PC-9 (cell line): Measurements from ENCODE around the gene FHL3. TPM values are rescaled to one million over a fixed set of nuclear protein-coding genes. Genes with fewer than 3 reads are reported as not detected.

ENCODE experiments used
- BruUV-seq: library from RNA; stranded (reverse); fragments of 400-500 nt; replicated peaks from 2 replicates; lab custom pipeline; 2021; lab: Mats Ljungman, UMichigan
- CTCF ChIA-PET: fragments of 300-600 bp; sonication (Branson Sonifier 250); formaldehyde crosslinking; loops from one replicate; lab custom pipeline; 2022; ENCODE audit warnings: antibody characterized with exemption; lab: Charles Lee
- POLR2A ChIA-PET: fragments of 300-600 bp; sonication (Branson Sonifier 250); formaldehyde crosslinking; loops from one replicate; lab custom pipeline; 2022; ENCODE audit warnings: antibody characterized with exemption; ENCODE audit not compliant: unreplicated experiment; lab: Charles Lee
- DNase-seq, 2 experiments: peaks; one replicate each; pipeline versions ENCODE4 v3.0.0 to v3.0.0-alpha.2; 2015 to 2022; ENCODE audit warnings: mixed read lengths in 1 of 2
- H2AFZ ChIP-seq: fragments of 200-600 bp; sonication (generic); 2 replicates; pipeline ENCODE4 v1.8.1; 2017; ENCODE audit warnings: antibody characterized with exemption
- H3F3A ChIP-seq: fragments of 200-600 bp; sonication (generic); 2 replicates; pipeline ENCODE4 v1.8.1; 2017; ENCODE audit warnings: antibody characterized with exemption, mild to moderate bottlenecking, low read depth; ENCODE audit not compliant: insufficient read depth
- H3K27ac ChIP-seq: fragments of 200-600 bp; sonication (generic); 2 replicates; pipeline ENCODE4 v1.6.1; 2016; ENCODE audit warnings: mixed run types
- H3K27me3 ChIP-seq: fragments of 200-600 bp; sonication (generic); 2 replicates; pipeline ENCODE4 v1.6.1; 2016; ENCODE audit warnings: low read depth, mixed run types; ENCODE audit not compliant: insufficient read depth
- H3K36me3 ChIP-seq: fragments of 200-600 bp; sonication (generic); 2 replicates; pipeline ENCODE4 v1.6.1; 2016; ENCODE audit warnings: low read depth, mixed run types
- H3K4me1 ChIP-seq: fragments of 200-600 bp; sonication (generic); replicated peaks from 2 replicates; pipeline ENCODE4 v1.6.1; 2016; ENCODE audit warnings: mixed run types; ENCODE audit not compliant: insufficient read depth
- H3K4me2 ChIP-seq: fragments of 200-600 bp; sonication (generic); 2 replicates; pipeline ENCODE4 v1.6.1; 2017; ENCODE audit warnings: mixed run types
- H3K4me3 ChIP-seq: fragments of 200-600 bp; sonication (generic); 2 replicates; pipeline ENCODE4 v1.6.1; 2016; ENCODE audit warnings: mixed run types
- H3K79me2 ChIP-seq: fragments of 200-600 bp; sonication (generic); 2 replicates; pipeline ENCODE4 v1.6.1; 2017; ENCODE audit warnings: low read depth, mixed run types
- H3K9me2 ChIP-seq: fragments of 200-600 bp; sonication (generic); 2 replicates; pipeline ENCODE4 v1.8.1; 2017; ENCODE audit warnings: mild to moderate bottlenecking; ENCODE audit not compliant: insufficient read depth
- H3K9me3 ChIP-seq: fragments of 200-600 bp; sonication (generic); 2 replicates; pipeline ENCODE4 v1.8.1; 2016; ENCODE audit warnings: low read depth; ENCODE audit not compliant: insufficient read depth
- H4K20me1 ChIP-seq: fragments of 200-600 bp; sonication (generic); 2 replicates; pipeline ENCODE4 v1.8.1; 2017; ENCODE audit not compliant: insufficient read depth
- CTCF ChIP-seq: fragments of 200-600 bp; sonication (generic); conservative IDR thresholded peaks from 2 replicates; pipeline ENCODE4 v1.6.1; 2017; ENCODE audit warnings: mixed run types, antibody characterized with exemption, mild to moderate bottlenecking, moderate library complexity
- EZH2 ChIP-seq: fragments of 200-600 bp; sonication (generic); IDR thresholded peaks from 2 replicates; pipeline ENCODE4 v1.8.0; 2017; ENCODE audit warnings: antibody characterized with exemption, low read depth
- intact Hi-C: fragments of 100-400 bp; cut with micrococcal nuclease; formaldehyde crosslinking; loops from one replicate; pipeline ENCODE4 v1.10.0; 2022; ENCODE audit not compliant: unreplicated experiment
- total RNA-seq: library from RNA; stranded (reverse); gene quantifications from 2 replicates; pipeline ENCODE4 v1.2.3, GENCODE V29; 2021

Gene FHL3
- total RNA-seq, 1 experiment from 2014 or later = 26.2 TPM

DNA sequence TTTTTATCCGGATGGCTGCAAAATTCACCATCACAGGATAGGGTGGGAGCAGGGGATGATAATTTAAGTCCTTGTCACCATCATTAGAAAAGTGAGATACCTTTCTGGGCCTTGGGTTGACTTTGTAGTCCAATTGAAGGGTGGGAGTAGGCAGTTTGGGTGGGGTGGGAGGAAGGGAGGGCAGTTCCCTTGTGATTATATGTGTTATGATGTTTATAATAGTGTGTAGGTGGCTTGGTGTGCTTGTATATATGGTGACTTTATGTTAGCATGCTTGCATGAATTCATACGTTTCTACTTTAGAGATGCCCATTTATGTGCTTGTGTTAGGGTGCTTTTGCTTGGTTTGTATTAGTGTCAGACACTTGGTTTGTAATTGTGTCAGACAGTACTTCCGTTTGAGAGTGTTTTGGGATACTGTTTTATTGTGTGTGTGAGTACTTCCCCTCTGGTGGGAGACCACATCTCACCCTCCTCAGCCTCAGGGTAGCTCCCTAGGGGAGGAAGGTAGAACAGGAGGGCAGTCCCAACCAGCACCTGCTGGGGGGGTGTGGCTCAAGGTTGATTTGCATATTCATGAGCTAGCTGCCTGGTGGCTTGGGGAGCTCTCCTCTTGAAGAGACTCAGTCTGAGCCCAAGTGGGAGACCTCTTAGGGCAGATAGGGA lies 47.6 kb upstream of the FHL3 start:
- CTCF ChIA-PET = no interaction called here
- no peak overlapping the region for H3K4me3 ChIP-seq
- no peaks in the 10 kb centered on the region for H4K20me1 ChIP-seq
- H3K27ac ChIP-seq = no peak overlapping the region
- POLR2A ChIA-PET = interaction anchor here (0.7 kb wide), 1 partner anchor 545 kb away, joined by 3 read pairs; no protein-coding TSS in a partner anchor
- H3K27me3 ChIP-seq = peaks cover 4% of the 10 kb centered on the region; the same call in 1 of the 2 replicates
- H3F3A ChIP-seq = no peaks in the 10 kb centered on the region
- no peak for TF ChIP-seq EZH2
- no peak for TF ChIP-seq CTCF
- intact Hi-C loops = no loop called here
- peak overlapping the region; percentile 33; the same call in 1 of the 2 replicates for H3K4me2 ChIP-seq
- H3K9me3 ChIP-seq = no peaks in the 10 kb centered on the region
- BruUV-seq = no TSS peak
- no peak overlapping the region for H2AFZ ChIP-seq
- DNase-seq = no peak
- no peaks in the 10 kb centered on the region for H3K79me2 ChIP-seq
- H3K9me2 ChIP-seq = no peaks in the 10 kb centered on the region
- H3K4me1 ChIP-seq = no peaks in the 10 kb centered on the region
- H3K36me3 ChIP-seq = no peaks in the 10 kb centered on the region

DNA sequence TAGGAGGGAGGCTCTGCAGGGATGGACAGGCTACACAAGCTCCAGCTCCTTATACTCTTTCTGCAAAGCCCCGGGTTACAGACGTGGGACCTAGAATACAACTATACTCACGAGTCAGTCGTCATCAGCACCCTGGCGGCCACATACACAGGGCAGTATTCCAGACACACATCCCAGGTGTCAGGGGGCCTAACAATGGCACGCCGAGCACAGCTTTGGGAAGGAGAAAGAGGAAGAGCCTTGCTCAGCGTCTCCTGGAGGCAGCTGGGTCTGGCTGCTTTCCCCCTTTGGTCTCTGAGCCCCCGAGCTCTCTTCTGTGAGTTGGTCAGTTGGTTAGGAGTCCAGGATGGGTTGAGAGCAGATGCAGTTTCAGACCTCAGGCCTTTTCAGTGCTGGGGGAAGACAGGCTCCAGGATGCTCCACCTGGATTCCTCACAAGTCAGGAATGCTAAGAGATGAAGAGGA lies 45.8 kb upstream of the FHL3 start:
- Histone ChIP-seq H3K36me3 (no peaks in the 10 kb centered on the region), H3K4me1 (no peaks in the 10 kb centered on the region), H3F3A (no peaks in the 10 kb centered on the region), H3K79me2 (no peaks in the 10 kb centered on the region), H2AFZ (no peak overlapping the region), H4K20me1 (no peaks in the 10 kb centered on the region), H3K9me3 (no peaks in the 10 kb centered on the region), H3K4me2 (no peak overlapping the region), H3K4me3 (no peak overlapping the region), H3K27me3 (peaks cover 9% of the 10 kb centered on the region; the same call in 1 of the 2 replicates), H3K9me2 (no peaks in the 10 kb centered on the region), H3K27ac (no peak overlapping the region)
- intact Hi-C loops = no loop called here
- no TSS peak for BruUV-seq
- DNase-seq = no peak
- ChIA-PET POLR2A (no interaction called here), CTCF (interaction anchor here (0.6 kb wide), 1 partner anchor 783 kb away, joined by 3 read pairs; no protein-coding TSS in a partner anchor)
- TF ChIP-seq CTCF (no peak), EZH2 (no peak)

DNA sequence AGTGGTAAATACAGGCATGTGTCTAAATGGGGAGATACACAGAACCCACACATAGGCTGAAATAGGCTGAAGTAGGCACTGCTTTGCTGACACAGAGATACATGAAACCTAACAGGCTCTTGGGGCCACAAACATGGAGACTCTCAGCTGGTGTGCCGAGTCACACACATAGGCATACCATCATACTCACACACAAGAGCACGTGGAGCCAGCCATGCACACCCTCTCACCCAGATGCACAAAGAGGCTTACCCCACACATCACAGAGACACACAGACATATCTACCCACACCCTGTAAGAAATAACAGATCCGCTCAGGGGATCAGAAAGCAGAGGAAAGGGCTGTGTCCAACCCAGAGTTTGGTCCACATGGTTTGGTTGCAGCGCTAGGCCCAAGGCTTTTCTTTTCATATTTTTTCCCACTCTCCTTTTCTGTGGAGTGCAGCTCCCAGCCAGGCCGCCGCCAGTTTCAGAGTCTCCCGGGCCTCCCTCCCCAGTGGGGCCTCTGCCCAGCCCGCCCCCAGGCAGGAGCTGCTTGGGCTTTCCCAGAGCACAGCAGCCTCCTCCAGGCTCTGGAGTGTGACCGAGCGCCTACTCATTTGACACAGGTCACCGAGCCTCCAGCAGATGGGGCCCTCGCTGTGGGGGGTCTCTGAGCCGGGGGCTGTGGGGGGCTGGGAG lies 45.2 kb upstream of the FHL3 start:
- Histone ChIP-seq H3K79me2 (no peaks in the 10 kb centered on the region), H3K27ac (no peak overlapping the region), H3K9me3 (no peaks in the 10 kb centered on the region), H3K4me1 (no peaks in the 10 kb centered on the region), H2AFZ (no peak overlapping the region), H3K36me3 (no peaks in the 10 kb centered on the region), H3K9me2 (no peaks in the 10 kb centered on the region), H3F3A (no peaks in the 10 kb centered on the region), H3K4me3 (no peak overlapping the region), H3K27me3 (peaks cover 9% of the 10 kb centered on the region; the same call in 1 of the 2 replicates), H3K4me2 (no peak overlapping the region), H4K20me1 (no peaks in the 10 kb centered on the region)
- intact Hi-C loops = no loop called here
- CTCF ChIA-PET = interaction anchor here (0.6 kb wide), 1 partner anchor 784 kb away, joined by 3 read pairs; no protein-coding TSS in a partner anchor
- BruUV-seq = no TSS peak
- no peak for DNase-seq
- TF ChIP-seq CTCF = no peak
- TF ChIP-seq EZH2 = no peak
- POLR2A ChIA-PET = no interaction called here
